HUES6 (cell line): Measurements from ENCODE around the gene HDGFL2.

ENCODE experiments used
- H3K27ac ChIP-seq: 2 replicates; pipeline ENCODE4 v1.7.0; 2013; ENCODE audit warnings: low read depth, mild to moderate bottlenecking, low read length, inconsistent platforms
- H3K27me3 ChIP-seq: 2 replicates; pipeline ENCODE4 v1.6.1; 2013; ENCODE audit warnings: low read length; ENCODE audit not compliant: control insufficient read depth, insufficient read depth
- H3K36me3 ChIP-seq: 2 replicates; pipeline ENCODE4 v1.6.1; 2013; ENCODE audit warnings: low read length; ENCODE audit not compliant: control insufficient read depth, insufficient read depth
- H3K4me1 ChIP-seq: 2 replicates; pipeline ENCODE4 v1.6.1; 2013; ENCODE audit warnings: low read length; ENCODE audit not compliant: control insufficient read depth, insufficient read depth
- H3K4me3 ChIP-seq: 2 replicates; pipeline ENCODE4 v1.5.1; 2013; ENCODE audit warnings: low read depth, low read length
- H3K9ac ChIP-seq: one replicate; pipeline ENCODE4 v1.6.1; 2013; ENCODE audit warnings: mild to moderate bottlenecking, low read length
- H3K9me3 ChIP-seq: 2 replicates; pipeline ENCODE4 v1.6.1; 2013; ENCODE audit warnings: low read depth, low read length; ENCODE audit not compliant: control insufficient read depth, insufficient read depth

HDGFL2 gene

DNA sequence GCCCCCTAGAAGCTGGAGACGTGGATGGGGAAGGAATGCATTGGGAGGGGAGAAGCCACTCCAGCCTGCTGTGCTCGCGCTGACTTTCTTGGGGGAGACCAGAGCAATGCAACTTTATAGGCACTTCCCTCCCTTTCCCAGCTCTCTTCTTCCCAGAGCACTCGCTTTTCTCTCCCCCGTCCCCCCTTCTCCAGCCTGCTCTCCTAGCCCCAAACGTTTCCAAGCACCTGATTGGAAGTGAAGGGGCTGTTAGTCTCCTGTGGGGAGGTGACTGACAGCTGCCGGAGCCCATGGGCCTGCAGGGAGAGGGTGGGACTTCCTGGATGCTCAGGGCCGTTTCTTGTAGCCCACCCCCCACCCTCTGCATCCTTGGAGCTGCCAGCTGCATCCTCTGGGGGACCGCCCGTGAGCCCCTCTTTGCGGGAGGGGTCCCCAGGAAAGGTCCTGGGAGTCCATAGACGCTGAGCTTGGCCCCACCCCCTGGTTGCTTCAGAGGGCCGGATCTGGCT, 2.5 kb downstream of the HDGFL2 start:
- Histone ChIP-seq H3K27me3 (no peaks in the 10 kb centered on the region), H3K4me1 (no peaks in the 10 kb centered on the region), H3K4me3 (peak overlapping the region; percentile 60), H3K27ac (no peak overlapping the region), H3K9ac (peak overlapping the region; percentile 56), H3K9me3 (no peaks in the 10 kb centered on the region), H3K36me3 (peaks cover 34% of the 10 kb centered on the region)

DNA sequence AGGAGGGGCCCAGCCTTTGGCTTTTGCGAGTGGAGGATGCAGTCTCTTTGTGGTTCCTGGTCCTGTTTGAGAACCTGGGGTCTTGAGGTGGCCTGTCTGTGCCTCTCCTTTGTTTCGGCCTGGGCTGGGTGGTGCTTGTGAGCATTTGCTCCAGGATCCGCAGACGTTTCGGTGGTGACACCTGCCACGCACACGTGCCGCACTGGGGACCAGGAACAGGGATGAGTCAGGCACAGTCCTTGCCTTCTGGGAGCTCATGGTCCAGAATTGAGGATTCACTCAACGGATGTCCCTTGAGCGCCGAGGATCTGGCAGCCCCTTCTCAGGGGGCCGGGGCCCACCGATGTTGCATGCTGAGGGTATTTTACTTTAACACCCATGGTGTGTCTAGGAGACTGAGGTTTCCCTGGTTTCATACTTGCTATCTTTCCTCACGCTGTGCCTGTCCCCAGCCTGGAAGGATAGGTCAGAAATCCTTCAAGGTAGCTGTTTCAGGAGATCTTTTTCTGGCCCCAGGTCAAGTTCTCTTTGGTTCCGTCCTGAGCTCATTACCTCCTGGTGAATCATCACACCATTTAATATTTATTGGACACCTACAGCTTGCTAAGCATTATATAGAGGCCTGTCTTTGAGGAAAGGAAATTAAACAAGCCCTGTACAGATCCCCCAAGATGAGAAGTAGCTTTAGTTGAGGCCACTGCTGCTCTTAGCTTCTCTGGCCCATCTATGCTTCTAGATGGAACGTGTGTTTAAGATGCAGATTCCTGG, 5.1 kb downstream of the HDGFL2 start:
- no peaks in the 10 kb centered on the region for H3K9me3 ChIP-seq
- H3K27me3 ChIP-seq, result no peaks in the 10 kb centered on the region
- no peak overlapping the region for H3K9ac ChIP-seq
- no peaks in the 10 kb centered on the region for H3K4me1 ChIP-seq
- H3K27ac ChIP-seq, result no peak overlapping the region
- H3K4me3 ChIP-seq, result no peak overlapping the region
- H3K36me3 ChIP-seq, result peaks cover 42% of the 10 kb centered on the region

DNA sequence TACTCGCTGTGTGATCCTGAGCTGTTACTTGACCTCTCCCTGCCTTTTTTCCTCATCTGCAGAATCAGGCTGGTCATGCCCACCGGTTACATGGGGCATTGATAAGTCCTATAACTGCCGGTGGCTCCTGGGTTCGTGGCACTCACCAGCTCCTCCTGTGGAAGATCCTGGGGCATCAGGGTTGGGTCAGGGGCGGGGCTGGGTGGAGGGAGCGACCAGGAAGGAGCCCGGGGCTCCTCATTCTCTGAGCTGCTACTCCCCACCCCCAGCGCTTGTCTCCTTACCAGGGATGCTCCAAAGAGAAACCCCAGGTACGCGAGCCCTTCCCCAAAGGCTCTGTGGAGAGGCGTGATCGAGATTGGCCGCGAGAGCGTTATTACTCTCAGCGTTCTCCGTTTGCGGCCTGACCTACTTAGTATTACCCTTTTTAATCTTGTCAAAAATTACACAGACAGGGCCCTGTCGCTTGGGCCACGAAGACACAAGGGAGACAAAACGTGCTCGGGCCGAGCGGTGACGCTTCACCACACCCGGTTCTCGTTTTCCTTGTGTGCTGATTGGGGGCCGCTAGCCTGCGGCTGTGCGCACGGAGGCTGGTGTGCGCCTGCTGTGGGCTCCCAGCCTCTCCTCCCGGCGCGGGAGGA, 10.7 kb downstream of the HDGFL2 start:
- Histone ChIP-seq H3K27ac (no peak overlapping the region), H3K4me1 (no peaks in the 10 kb centered on the region), H3K36me3 (peaks cover 47% of the 10 kb centered on the region), H3K9ac (no peak overlapping the region), H3K9me3 (no peaks in the 10 kb centered on the region), H3K27me3 (no peaks in the 10 kb centered on the region), H3K4me3 (no peak overlapping the region)

DNA sequence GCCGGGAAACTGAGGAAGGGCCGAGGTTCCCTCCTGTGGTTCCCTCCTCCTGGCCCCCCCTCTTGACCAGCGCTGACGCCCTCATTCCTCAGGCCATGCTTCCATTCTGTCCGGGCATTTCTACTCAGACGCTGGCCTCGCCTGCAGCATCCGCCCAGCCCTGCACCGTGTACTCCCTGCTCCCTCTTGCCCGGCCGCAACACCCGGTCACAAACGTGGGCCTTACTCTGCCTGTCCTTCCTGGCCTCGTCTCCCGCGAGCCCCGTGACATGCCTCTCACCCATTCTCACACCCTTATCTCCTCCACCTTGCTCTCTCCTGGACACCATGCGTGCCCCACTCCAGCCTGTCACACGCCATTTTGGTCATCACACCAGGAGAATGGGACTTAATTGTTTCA, 11.3 kb downstream of the HDGFL2 start:
- H3K9me3 ChIP-seq, result no peaks in the 10 kb centered on the region
- H3K27me3 ChIP-seq, result no peaks in the 10 kb centered on the region
- H3K4me3 ChIP-seq, result no peak overlapping the region
- H3K9ac ChIP-seq, result no peak overlapping the region
- H3K36me3 ChIP-seq, result peaks cover 48% of the 10 kb centered on the region
- H3K4me1 ChIP-seq, result no peaks in the 10 kb centered on the region
- no peak overlapping the region for H3K27ac ChIP-seq

DNA sequence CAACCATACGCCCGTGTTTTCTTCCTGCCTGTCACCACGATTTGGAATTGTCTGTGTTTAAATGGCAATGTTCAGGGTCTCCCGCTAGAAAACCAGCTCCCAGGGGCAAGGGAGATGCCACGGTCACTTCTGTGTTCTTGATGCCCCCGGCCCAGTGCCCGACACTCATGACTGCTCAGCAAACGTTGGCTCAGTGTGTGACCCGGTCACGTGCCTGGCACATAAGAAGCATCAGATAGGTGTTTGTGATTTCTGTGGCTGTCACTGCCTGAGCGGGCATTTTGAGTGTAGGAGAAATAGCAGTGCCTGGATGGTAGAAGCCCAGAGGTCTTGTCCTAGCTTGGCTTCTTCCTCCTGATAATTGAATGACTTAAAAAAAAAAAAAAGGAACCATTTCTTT, 15.5 kb downstream of the HDGFL2 start:
- no peaks in the 10 kb centered on the region for H3K4me1 ChIP-seq
- no peak overlapping the region for H3K4me3 ChIP-seq
- no peaks in the 10 kb centered on the region for H3K27me3 ChIP-seq
- no peak overlapping the region for H3K9ac ChIP-seq
- peaks cover 70% of the 10 kb centered on the region for H3K36me3 ChIP-seq
- H3K9me3 ChIP-seq, result no peaks in the 10 kb centered on the region
- no peak overlapping the region for H3K27ac ChIP-seq

DNA sequence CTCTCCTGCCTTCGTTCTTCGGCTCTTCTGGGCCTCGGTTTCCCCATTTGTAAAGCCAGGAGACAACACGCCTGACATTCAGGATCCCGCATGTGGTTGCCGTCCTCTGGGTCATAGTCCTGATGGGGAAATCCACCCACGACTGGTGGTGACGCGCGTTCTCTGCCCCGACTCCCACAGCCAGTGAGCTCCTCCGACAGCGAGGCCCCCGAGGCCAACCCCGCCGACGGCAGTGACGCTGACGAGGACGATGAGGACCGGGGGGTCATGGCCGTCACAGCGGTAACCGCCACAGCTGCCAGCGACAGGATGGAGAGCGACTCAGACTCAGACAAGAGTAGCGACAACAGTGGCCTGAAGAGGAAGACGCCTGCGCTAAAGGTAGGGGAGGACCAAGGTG, 16.4 kb downstream of the HDGFL2 start:
- Histone ChIP-seq H3K27me3 (no peaks in the 10 kb centered on the region), H3K27ac (no peak overlapping the region), H3K4me3 (no peak overlapping the region), H3K4me1 (no peaks in the 10 kb centered on the region), H3K9me3 (no peaks in the 10 kb centered on the region), H3K9ac (no peak overlapping the region), H3K36me3 (peaks cover 70% of the 10 kb centered on the region)

DNA sequence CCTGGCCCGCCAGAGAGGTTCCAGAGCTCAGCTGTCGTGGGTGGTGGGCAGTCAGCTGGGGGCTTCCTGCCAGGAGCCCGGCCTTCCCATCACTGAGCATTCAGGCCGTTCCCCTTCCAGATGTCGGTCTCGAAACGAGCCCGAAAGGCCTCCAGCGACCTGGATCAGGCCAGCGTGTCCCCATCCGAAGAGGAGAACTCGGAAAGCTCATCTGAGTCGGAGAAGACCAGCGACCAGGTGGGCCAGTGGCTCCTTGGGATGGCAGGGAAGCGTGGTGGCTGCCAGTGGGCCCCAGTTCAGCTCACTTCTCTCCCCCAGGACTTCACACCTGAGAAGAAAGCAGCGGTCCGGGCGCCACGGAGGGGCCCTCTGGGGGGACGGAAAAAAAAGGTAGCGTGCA, 19.3 kb downstream of the HDGFL2 start:
- Histone ChIP-seq H3K36me3 (peaks cover 88% of the 10 kb centered on the region), H3K27ac (no peak overlapping the region), H3K27me3 (no peaks in the 10 kb centered on the region)

DNA sequence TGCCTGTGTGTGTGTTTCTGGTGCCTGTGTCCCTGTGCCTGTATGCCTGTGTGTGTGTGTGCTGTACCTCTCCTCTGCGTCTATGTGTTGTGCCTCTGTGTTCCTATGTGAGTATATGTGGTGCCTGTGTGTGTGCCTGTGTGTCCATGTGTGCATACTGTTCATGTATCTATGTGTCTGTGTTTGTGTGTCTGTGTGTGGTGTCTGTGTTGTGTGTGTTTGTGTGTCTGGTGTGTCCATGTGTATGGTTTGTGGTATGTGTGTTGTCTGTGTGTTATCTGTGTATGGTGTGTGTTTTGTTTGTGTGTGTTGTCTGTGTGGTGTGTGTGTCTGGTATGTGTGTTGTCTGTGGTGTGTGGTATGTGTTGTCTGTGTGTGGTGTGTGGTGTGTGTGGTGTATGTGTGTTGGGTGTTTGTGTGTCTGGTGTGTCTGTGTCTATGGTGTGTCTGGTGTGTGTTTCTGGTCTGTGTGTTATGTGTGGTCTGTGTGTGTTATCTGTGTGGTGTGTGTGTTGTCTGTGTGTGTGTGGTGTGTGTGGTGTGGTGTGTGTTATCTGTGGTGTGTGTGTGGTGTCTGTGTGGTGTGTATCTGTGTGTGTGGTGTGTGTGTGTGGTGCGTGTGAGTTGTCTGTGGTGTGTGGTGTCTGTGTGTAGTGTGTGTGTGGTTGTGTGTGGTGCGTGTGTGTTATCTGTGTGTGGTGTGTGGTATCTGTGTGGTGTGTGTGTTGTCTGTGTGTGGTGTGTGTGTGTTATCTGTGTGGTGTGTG, 20.4 kb downstream of the HDGFL2 start:
- H3K36me3 ChIP-seq, result peaks cover 89% of the 10 kb centered on the region
- no peak overlapping the region for H3K27ac ChIP-seq
- no peaks in the 10 kb centered on the region for H3K9me3 ChIP-seq
- H3K9ac ChIP-seq, result no peak overlapping the region
- H3K27me3 ChIP-seq, result no peaks in the 10 kb centered on the region
- no peaks in the 10 kb centered on the region for H3K4me1 ChIP-seq
- H3K4me3 ChIP-seq, result no peak overlapping the region

More for the DNA sequence above, 19.3 kb downstream of the HDGFL2 start:
- Histone ChIP-seq H3K9me3 (no peaks in the 10 kb centered on the region), H3K4me1 (no peaks in the 10 kb centered on the region), H3K4me3 (no peak overlapping the region), H3K9ac (no peak overlapping the region)

DNA sequence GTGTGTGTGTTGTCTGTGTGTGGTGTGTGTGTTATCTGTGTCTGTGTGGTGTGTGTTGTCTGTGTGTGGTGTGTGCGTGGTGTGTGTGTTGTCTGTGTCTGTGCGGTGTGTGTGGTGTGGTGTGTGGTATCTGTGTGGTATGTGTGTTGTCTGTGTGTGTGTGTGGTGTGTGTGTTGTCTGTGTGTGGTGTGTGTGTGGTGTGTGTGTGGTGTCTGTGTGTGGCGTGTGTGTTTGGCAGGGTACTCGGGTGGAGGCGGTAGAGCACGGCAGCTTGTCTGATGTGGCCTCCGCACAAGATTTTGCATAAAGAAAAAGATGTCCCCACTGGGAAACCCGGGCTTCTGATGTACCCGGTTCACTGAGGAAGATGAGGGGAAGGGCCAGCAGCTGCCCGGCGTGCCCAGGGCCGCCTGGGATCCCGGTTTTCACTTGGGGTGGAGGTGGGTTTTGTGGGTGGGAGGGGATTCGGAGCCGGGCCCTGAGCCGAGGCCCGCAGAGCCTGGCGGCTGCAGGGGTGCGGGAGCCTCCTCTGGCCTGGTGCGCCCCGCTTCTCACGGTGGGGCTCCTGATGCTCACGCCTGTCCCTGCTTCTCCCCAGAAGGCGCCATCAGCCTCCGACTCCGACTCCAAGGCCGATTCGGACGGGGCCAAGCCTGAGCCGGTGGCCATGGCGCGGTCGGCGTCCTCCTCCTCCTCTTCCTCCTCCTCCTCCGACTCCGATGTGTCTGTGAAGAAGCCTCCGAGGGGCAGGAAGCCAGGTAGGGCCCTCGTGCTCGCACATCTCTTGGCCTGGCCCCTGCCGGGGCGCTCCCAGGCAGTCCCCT, 21.2 kb downstream of the HDGFL2 start:
- Histone ChIP-seq H3K27ac (no peak overlapping the region), H3K9me3 (no peaks in the 10 kb centered on the region), H3K36me3 (peaks cover 92% of the 10 kb centered on the region), H3K27me3 (no peaks in the 10 kb centered on the region), H3K9ac (no peak overlapping the region), H3K4me1 (no peaks in the 10 kb centered on the region), H3K4me3 (no peak overlapping the region)

DNA sequence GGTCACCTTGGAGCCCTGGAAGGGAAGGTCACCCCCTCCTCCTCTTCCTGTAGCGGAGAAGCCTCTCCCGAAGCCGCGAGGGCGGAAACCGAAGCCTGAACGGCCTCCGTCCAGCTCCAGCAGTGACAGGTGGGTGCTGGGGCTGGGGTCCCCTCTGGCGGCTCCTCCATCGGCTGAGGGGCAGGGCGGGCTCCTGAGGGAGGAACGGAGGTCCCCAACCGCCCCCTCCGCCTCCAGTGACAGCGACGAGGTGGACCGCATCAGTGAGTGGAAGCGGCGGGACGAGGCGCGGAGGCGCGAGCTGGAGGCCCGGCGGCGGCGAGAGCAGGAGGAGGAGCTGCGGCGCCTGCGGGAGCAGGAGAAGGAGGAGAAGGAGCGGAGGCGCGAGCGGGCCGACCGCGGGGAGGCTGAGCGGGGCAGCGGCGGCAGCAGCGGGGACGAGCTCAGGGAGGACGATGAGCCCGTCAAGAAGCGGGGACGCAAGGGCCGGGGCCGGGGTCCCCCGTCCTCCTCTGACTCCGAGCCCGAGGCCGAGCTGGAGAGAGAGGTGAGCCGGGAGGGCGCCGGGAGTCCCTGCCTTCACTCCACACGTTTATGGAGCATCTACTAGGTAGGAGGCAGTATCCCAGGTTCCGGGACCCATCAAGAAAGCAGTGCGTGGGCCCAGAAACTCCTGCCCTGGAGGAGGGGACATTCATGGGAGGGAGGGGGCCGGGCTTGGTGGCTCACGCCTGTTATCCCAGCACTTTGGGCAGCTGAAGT, 22.0 kb downstream of the HDGFL2 start:
- H3K9ac ChIP-seq, result no peak overlapping the region
- H3K4me1 ChIP-seq, result no peaks in the 10 kb centered on the region
- no peaks in the 10 kb centered on the region for H3K9me3 ChIP-seq
- no peak overlapping the region for H3K4me3 ChIP-seq
- no peak overlapping the region for H3K27ac ChIP-seq
- no peaks in the 10 kb centered on the region for H3K27me3 ChIP-seq
- H3K36me3 ChIP-seq, result peaks cover 90% of the 10 kb centered on the region
